ENCODE results near the gene ZNF398. TPM values are rescaled to one million over a fixed set of nuclear protein-coding genes. Genes with fewer than 3 reads are reported as not detected.
"Not testable (repeated sequence)": the region's sequence is repeated elsewhere in the genome, so short reads cannot be mapped to it uniquely, and the experiment has no call there.

The ZNF398 gene
- total RNA-seq, 1 donor from 2014 or later, result 14.5 TPM

DNA sequence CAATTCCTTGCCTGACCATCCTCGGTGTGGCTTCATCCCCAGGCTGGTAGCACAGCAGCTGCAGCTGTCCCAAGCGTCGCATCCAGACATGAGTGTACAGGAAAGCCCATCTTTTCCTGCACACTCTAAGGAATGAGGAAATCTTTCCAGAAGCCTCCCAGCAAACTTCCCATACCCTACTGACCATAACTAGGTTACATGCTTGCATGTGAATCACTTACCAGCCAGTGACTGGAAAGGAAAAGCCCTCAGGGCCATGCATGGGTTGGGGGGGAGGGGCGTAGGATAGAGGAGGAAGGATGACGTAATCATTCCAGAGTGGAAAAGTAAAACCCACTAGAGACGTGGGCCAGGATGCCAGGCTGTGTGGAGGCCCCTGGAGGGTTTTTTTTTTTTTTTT is 73.3 kb downstream of the ZNF398 start:
- intact Hi-C loops (cut with DNase I), result no loop called here
- Histone ChIP-seq H3K27ac (no peak overlapping the region), H3K27me3 (no peaks in the 10 kb centered on the region), H3K36me3 (peaks cover 82% of the 10 kb centered on the region), H3K4me1 (no peaks in the 10 kb centered on the region), H3K9me3 (no peaks in the 10 kb centered on the region), H3K4me3 (no peak overlapping the region)
- no peak for TF ChIP-seq CTCF (IDR thresholded peaks at IDR 0.05)
- DNase-seq (no peak), ATAC-seq (no peak)

DNA sequence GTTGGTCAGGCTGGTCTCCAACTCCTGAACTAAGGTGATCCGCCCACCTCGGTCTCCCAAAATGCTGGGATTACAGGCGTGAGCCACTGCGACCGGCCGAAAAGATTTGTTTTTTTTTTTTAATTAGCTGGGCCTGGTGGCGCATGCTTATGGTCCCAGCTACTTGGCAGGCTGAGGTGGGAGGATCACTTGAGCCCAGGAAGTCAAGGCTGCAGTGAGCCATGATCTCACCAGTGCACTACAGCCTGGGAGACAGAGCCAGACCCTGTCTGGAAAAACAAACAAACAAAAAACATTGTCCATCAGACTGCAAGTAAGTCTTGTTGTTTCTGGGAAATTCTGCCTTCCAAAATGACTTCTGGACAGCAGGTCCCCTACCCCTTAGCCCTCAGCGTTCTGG is 75.9 kb downstream of the ZNF398 start:
- intact Hi-C loops (cut with DNase I), result no loop called here
- Histone ChIP-seq H3K27ac (no peak overlapping the region), H3K4me1 (no peaks in the 10 kb centered on the region), H3K27me3 (no peaks in the 10 kb centered on the region), H3K9me3 (no peaks in the 10 kb centered on the region), H3K36me3 (peaks cover 58% of the 10 kb centered on the region), H3K4me3 (no peak overlapping the region)
- TF ChIP-seq CTCF (IDR thresholded peaks at IDR 0.05), result no peak
- DNase-seq, result no peak
- ATAC-seq, result no peak

- DNase-seq, result no peak
- H3K27ac ChIP-seq, result no peak overlapping the region
- no peak for ATAC-seq
- no peaks in the 10 kb centered on the region for H3K27me3 ChIP-seq
- H3K4me3 ChIP-seq, result no peak overlapping the region
- TF ChIP-seq CTCF (IDR thresholded peaks at IDR 0.05), result no peak
- H3K36me3 ChIP-seq, result peaks cover 52% of the 10 kb centered on the region
- intact Hi-C loops (cut with DNase I), result no loop called here
- no peaks in the 10 kb centered on the region for H3K4me1 ChIP-seq
- no peaks in the 10 kb centered on the region for H3K9me3 ChIP-seq
Measured at GRCh38 chr7:149223761-149224160, 76.5 kb downstream of the ZNF398 start.

GRCh38 chr7:149224352-149224751 is 77.1 kb downstream of the ZNF398 start:
- Histone ChIP-seq H3K4me1 (no peaks in the 10 kb centered on the region), H3K27me3 (no peaks in the 10 kb centered on the region), H3K9me3 (no peaks in the 10 kb centered on the region), H3K36me3 (peaks cover 46% of the 10 kb centered on the region), H3K4me3 (no peak overlapping the region), H3K27ac (no peak overlapping the region)
- intact Hi-C loops (cut with DNase I), result no loop called here
- ATAC-seq (no peak), DNase-seq (no peak)
- no peak for TF ChIP-seq CTCF (IDR thresholded peaks at IDR 0.05)

GRCh38 chr7:149225106-149225505 is 77.9 kb downstream of the ZNF398 start:
- Histone ChIP-seq H3K4me1 (no peaks in the 10 kb centered on the region), H3K36me3 (peaks cover 39% of the 10 kb centered on the region), H3K4me3 (no peak overlapping the region), H3K9me3 (no peaks in the 10 kb centered on the region), H3K27ac (no peak overlapping the region), H3K27me3 (no peaks in the 10 kb centered on the region)
- DNase-seq (no peak), ATAC-seq (no peak)
- intact Hi-C loops (cut with DNase I), result no loop called here
- no peak for TF ChIP-seq CTCF (IDR thresholded peaks at IDR 0.05)

GRCh38 chr7:149225656-149226055 is 78.4 kb downstream of the ZNF398 start:
- Histone ChIP-seq H3K36me3 (peaks cover 34% of the 10 kb centered on the region), H3K27ac (no peak overlapping the region), H3K27me3 (no peaks in the 10 kb centered on the region), H3K4me1 (no peaks in the 10 kb centered on the region), H3K4me3 (no peak overlapping the region), H3K9me3 (no peaks in the 10 kb centered on the region)
- ATAC-seq (no peak), DNase-seq (no peak)
- TF ChIP-seq CTCF (IDR thresholded peaks at IDR 0.05), result no peak
- intact Hi-C loops (cut with DNase I), result no loop called here

- intact Hi-C loops (cut with DNase I); H3K4me3 ChIP-seq; DNase-seq; H3K9me3 ChIP-seq; H3K27ac ChIP-seq; H3K27me3 ChIP-seq; H3K4me1 ChIP-seq; ATAC-seq: not testable (repeated sequence)
- peaks cover 29% of the 10 kb centered on the region for H3K36me3 ChIP-seq
Measured at GRCh38 chr7:149226366-149226765, 79.1 kb downstream of the ZNF398 start.
